ENCODE data around the gene RIOX2.

DNA sequence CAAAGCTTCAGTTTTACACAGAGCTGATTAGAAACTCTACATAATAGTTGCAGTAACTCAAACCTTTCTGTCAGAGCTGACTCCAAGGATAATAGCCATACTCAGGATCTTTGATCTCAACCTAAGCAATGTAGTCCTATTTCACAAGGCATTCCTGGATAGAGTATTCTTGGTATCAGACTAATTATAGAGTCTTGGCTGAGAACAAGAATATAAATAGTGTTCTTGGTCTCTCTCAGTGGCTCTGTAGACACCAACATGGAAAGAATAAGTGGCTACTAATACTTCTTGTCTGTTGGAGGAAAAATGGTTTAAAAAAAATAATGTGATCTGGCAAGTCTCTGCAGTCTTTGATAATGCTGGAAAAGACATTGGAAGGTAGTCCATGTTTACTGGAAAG, 55.7 kb downstream of the RIOX2 start:
- TF ChIP-seq, protein P1, sequence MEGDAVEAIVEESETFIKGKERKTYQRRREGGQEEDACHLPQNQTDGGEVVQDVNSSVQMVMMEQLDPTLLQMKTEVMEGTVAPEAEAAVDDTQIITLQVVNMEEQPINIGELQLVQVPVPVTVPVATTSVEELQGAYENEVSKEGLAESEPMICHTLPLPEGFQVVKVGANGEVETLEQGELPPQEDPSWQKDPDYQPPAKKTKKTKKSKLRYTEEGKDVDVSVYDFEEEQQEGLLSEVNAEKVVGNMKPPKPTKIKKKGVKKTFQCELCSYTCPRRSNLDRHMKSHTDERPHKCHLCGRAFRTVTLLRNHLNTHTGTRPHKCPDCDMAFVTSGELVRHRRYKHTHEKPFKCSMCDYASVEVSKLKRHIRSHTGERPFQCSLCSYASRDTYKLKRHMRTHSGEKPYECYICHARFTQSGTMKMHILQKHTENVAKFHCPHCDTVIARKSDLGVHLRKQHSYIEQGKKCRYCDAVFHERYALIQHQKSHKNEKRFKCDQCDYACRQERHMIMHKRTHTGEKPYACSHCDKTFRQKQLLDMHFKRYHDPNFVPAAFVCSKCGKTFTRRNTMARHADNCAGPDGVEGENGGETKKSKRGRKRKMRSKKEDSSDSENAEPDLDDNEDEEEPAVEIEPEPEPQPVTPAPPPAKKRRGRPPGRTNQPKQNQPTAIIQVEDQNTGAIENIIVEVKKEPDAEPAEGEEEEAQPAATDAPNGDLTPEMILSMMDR (IDR thresholded peaks at IDR 0.05; ENCODE audit: low read length) = no peak
- TF ChIP-seq EZH2 (IDR thresholded peaks at IDR 0.05; ENCODE audit: borderline replicate concordance, low read length) = no peak

All from OCI-LY1 (cell line).